ENCODE data around the gene ZNF688. TPM values are rescaled to one million over a fixed set of nuclear protein-coding genes. Genes with fewer than 3 reads are reported as not detected.
A peak's percentile ranks its signal among the peaks of the same experiment; 100 is the strongest.

The ZNF688 gene
- total RNA-seq, 1 donor: 6.7 TPM

- peak; percentile 66 for DNase-seq (ENCODE audit: low read depth)
- peak overlapping the region; percentile 75 for H3K4me3 ChIP-seq (ENCODE audit: low read depth, low read length)
- peak; percentile 74 for TF ChIP-seq CTCF (IDR thresholded peaks at IDR 0.05; ENCODE audit: insufficient read depth, low read length)
These were observed 35.7 kb downstream of the ZNF688 start for GRCh38 chr16:30535777-30536190.

GRCh38 chr16:30535106-30535776 is 36.3 kb downstream of the ZNF688 start:
- H3K4me3 ChIP-seq (ENCODE audit: low read depth, low read length): peak overlapping the region; percentile 75
- no peak for DNase-seq (ENCODE audit: low read depth)
- TF ChIP-seq CTCF (IDR thresholded peaks at IDR 0.05; ENCODE audit: insufficient read depth, low read length): no peak

- TF ChIP-seq CTCF (IDR thresholded peaks at IDR 0.05; ENCODE audit: insufficient read depth, low read length): no peak
These were observed 37.0 kb downstream of the ZNF688 start, which contains the start of gene ZNF747 for GRCh38 chr16:30534368-30535105. ZNF747 (minus strand) TSS chr16:30534858; CDS start chr16:30534679, 179 bp downstream.

GRCh38 chr16:30533748-30534367 is 37.7 kb downstream of the ZNF688 start:
- peak overlapping the region; percentile 75 for H3K4me3 ChIP-seq (ENCODE audit: low read depth, low read length)
- TF ChIP-seq CTCF (IDR thresholded peaks at IDR 0.05; ENCODE audit: insufficient read depth, low read length): no peak
- no peak for DNase-seq (ENCODE audit: low read depth)

More at GRCh38 chr16:30534368-30535105, 37.0 kb downstream of the ZNF688 start, which contains the start of gene ZNF747:
- H3K4me3 ChIP-seq (ENCODE audit: low read depth, low read length): peak within 1 kb of the TSS; percentile 75
- DNase-seq (ENCODE audit: low read depth): peak; percentile 82

- DNase-seq (ENCODE audit: low read depth): no peak
- no peak for TF ChIP-seq CTCF (IDR thresholded peaks at IDR 0.05; ENCODE audit: insufficient read depth, low read length)
- H3K4me3 ChIP-seq (ENCODE audit: low read depth, low read length): no peak overlapping the region
These were observed 38.4 kb downstream of the ZNF688 start for GRCh38 chr16:30533146-30533522.

GRCh38 chr16:30532285-30533145 is 39.0 kb downstream of the ZNF688 start:
- no peak for DNase-seq (ENCODE audit: low read depth)
- no peak overlapping the region for H3K4me3 ChIP-seq (ENCODE audit: low read depth, low read length)
- TF ChIP-seq CTCF (IDR thresholded peaks at IDR 0.05; ENCODE audit: insufficient read depth, low read length): no peak

Measured in fibroblast of the aortic adventitia (primary cell).